Trophoblast cell (in vitro differentiated cells and primary cell): ENCODE results near the gene FOXO6.
A peak's percentile ranks its signal among the peaks of the same experiment; 100 is the strongest.

Source experiments
- DNase-seq, 2 donors: peaks; one replicate each; pipeline ENCODE4 v3.0.0-alpha.2; 2016
- H2AFZ ChIP-seq: 2 replicates; pipeline ENCODE4 v1.6.1; 2013; ENCODE audit warnings: low read length, moderate library complexity, mild to moderate bottlenecking; ENCODE audit not compliant: insufficient read depth, poor library complexity
- H2AK5ac ChIP-seq: 2 replicates; pipeline ENCODE4 v1.6.1; 2013; ENCODE audit warnings: mild to moderate bottlenecking, low read length
- H2BK120ac ChIP-seq: 2 replicates; pipeline ENCODE4 v1.6.1; 2013; ENCODE audit warnings: low read length, mild to moderate bottlenecking, moderate library complexity; ENCODE audit not compliant: insufficient read depth, poor library complexity
- H2BK12ac ChIP-seq: 2 replicates; pipeline ENCODE4 v1.6.1; 2013; ENCODE audit warnings: mild to moderate bottlenecking, low read length, moderate library complexity
- H2BK5ac ChIP-seq: 2 replicates; pipeline ENCODE4 v1.6.1; 2013; ENCODE audit warnings: low read length, low read depth, moderate library complexity, mild to moderate bottlenecking; ENCODE audit not compliant: poor library complexity
- H3K14ac ChIP-seq: 2 replicates; pipeline ENCODE4 v1.6.1; 2013; ENCODE audit warnings: mild to moderate bottlenecking, low read length
- H3K18ac ChIP-seq: 2 replicates; pipeline ENCODE4 v1.6.1; 2013; ENCODE audit warnings: mild to moderate bottlenecking, low read length
- H3K23ac ChIP-seq: 2 replicates; pipeline ENCODE4 v1.6.1; 2013; ENCODE audit warnings: low read length
- H3K27ac ChIP-seq: 2 replicates; pipeline ENCODE4 v1.5.1; 2013; ENCODE audit warnings: low read depth, mild to moderate bottlenecking, inconsistent platforms, low read length, moderate library complexity
- H3K27me3 ChIP-seq: 2 replicates; pipeline ENCODE4 v1.6.1; 2013; ENCODE audit warnings: inconsistent platforms, mild to moderate bottlenecking, low read length, moderate library complexity; ENCODE audit not compliant: insufficient read depth
- H3K36me3 ChIP-seq, 2 experiments: 1 replicate in 1 of 2; 2 replicates in 1 of 2; pipeline ENCODE4 v1.6.1; 2013; ENCODE audit warnings: low read length in 2 of 2, mild to moderate bottlenecking in 2 of 2, moderate library complexity in 1 of 2; ENCODE audit not compliant: insufficient read depth in 2 of 2, control insufficient read depth in 1 of 2
- H3K4ac ChIP-seq: 2 replicates; pipeline ENCODE4 v1.6.1; 2013; ENCODE audit warnings: low read depth, mild to moderate bottlenecking, low read length, moderate library complexity
- H3K4me1 ChIP-seq, 2 experiments: 1 replicate in 1 of 2; 2 replicates in 1 of 2; pipeline ENCODE4 v1.6.1; 2013; ENCODE audit warnings: low read length in 2 of 2, mild to moderate bottlenecking in 2 of 2, moderate library complexity in 1 of 2; ENCODE audit not compliant: insufficient read depth in 2 of 2, control insufficient read depth in 1 of 2
- H3K4me2 ChIP-seq: 2 replicates; pipeline ENCODE4 v1.6.1; 2013; ENCODE audit warnings: inconsistent platforms, mild to moderate bottlenecking, low read length, moderate library complexity
- H3K4me3 ChIP-seq: 2 replicates; pipeline ENCODE4 v1.5.1; 2013; ENCODE audit warnings: mild to moderate bottlenecking, low read depth, low read length, inconsistent platforms
- H3K79me1 ChIP-seq: one replicate; pipeline ENCODE4 v1.6.1; 2013; ENCODE audit warnings: low read length
- H3K79me2 ChIP-seq: 2 replicates; pipeline ENCODE4 v1.6.1; 2013; ENCODE audit warnings: low read length, mild to moderate bottlenecking; ENCODE audit not compliant: control insufficient read depth, insufficient read depth, poor library complexity
- H3K9ac ChIP-seq: 2 replicates; pipeline ENCODE4 v1.6.1; 2013; ENCODE audit warnings: mild to moderate bottlenecking, low read length
- H3K9me3 ChIP-seq: 2 replicates; pipeline ENCODE4 v1.6.1; 2013; ENCODE audit warnings: low read depth, mild to moderate bottlenecking, control low read depth, inconsistent platforms, low read length; ENCODE audit not compliant: insufficient read depth
- H4K12ac ChIP-seq: 2 replicates; pipeline ENCODE4 v1.6.1; 2013; ENCODE audit warnings: low read depth, mild to moderate bottlenecking, low read length, moderate library complexity
- H4K8ac ChIP-seq: 2 replicates; pipeline ENCODE4 v1.6.1; 2013; ENCODE audit warnings: low read depth, mild to moderate bottlenecking, low read length, moderate library complexity
- H4K91ac ChIP-seq: one replicate; pipeline ENCODE4 v1.6.1; 2013; ENCODE audit warnings: low read depth, mild to moderate bottlenecking, low read length, moderate library complexity
- WGBS: extraction: QIAGEN DNeasy Blood & Tissue Kit; methylation state at CpG from one replicate; pipeline ENCODE4 v1.1.7; 2013; ENCODE audit warnings: missing lambda C conversion rate; ENCODE audit not compliant: insufficient read length, insufficient coverage; ENCODE audit errors: extremely low coverage; 5-methylcytosine and 5-hydroxymethylcytosine counted together

The FOXO6 gene

GRCh38 chr1:41362749-41363590, 1.7 kb downstream of the FOXO6 start:
- H2AFZ ChIP-seq = no peak overlapping the region
- DNase-seq = no peak
- peak overlapping the region; percentile 4 for H3K4ac ChIP-seq
- no peak overlapping the region for H3K18ac ChIP-seq
- H2BK12ac ChIP-seq = no peak overlapping the region
- H3K9me3 ChIP-seq = peaks cover 3% of the 10 kb centered on the region
- H3K23ac ChIP-seq = no peak overlapping the region
- H3K27ac ChIP-seq = peak overlapping the region; percentile 15
- H3K9ac ChIP-seq = no peak overlapping the region
- no peak overlapping the region for H2BK120ac ChIP-seq
- peaks cover 26% of the 10 kb centered on the region for H3K79me1 ChIP-seq
- no peak overlapping the region for H4K8ac ChIP-seq
- peaks cover 37 to 55% of the 10 kb centered on the region in 2 experiments for H3K4me1 ChIP-seq
- H3K4me3 ChIP-seq = peak overlapping the region; percentile 45
- H4K12ac ChIP-seq = no peak overlapping the region
- H2AK5ac ChIP-seq = no peak overlapping the region
- WGBS = no CpG with 5 or more reads among the region's 8 CpGs
- no peak overlapping the region for H2BK5ac ChIP-seq
- H3K79me2 ChIP-seq = peaks cover 6% of the 10 kb centered on the region
- no peaks in the 10 kb centered on the region for H3K36me3 ChIP-seq
- H4K91ac ChIP-seq = no peak overlapping the region
- no peak overlapping the region for H3K14ac ChIP-seq
- H3K4me2 ChIP-seq = peak overlapping the region; percentile 84
- peaks cover 16% of the 10 kb centered on the region for H3K27me3 ChIP-seq

- Histone ChIP-seq H2AFZ (no peak overlapping the region), H3K27me3 (peaks cover 16% of the 10 kb centered on the region), H3K4me1 (peaks cover 29 to 48% of the 10 kb centered on the region in 2 experiments), H3K18ac (no peak overlapping the region), H3K4ac (no peak overlapping the region), H3K4me3 (peak overlapping the region; percentile 45), H3K27ac (no peak overlapping the region), H3K79me1 (peaks cover 23% of the 10 kb centered on the region), H4K12ac (no peak overlapping the region), H3K9me3 (peaks cover 3% of the 10 kb centered on the region), H4K91ac (no peak overlapping the region), H3K79me2 (peaks cover 6% of the 10 kb centered on the region), H3K4me2 (no peak overlapping the region), H2BK5ac (no peak overlapping the region), H2BK120ac (no peak overlapping the region), H2BK12ac (no peak overlapping the region), H3K36me3 (no peaks in the 10 kb centered on the region), H4K8ac (peak overlapping the region; percentile 27), H3K9ac (no peak overlapping the region), H2AK5ac (no peak overlapping the region), H3K23ac (no peak overlapping the region), H3K14ac (no peak overlapping the region)
- WGBS = no CpG with 5 or more reads among the region's 4 CpGs
- DNase-seq = no peak
These were observed 2.5 kb downstream of the FOXO6 start for GRCh38 chr1:41363591-41364320.

- no CpG with 5 or more reads among the region's 10 CpGs for WGBS
These were observed 3.4 kb downstream of the FOXO6 start for GRCh38 chr1:41364442-41365319.

GRCh38 chr1:41365320-41365633, 4.0 kb downstream of the FOXO6 start:
- Histone ChIP-seq H3K4ac (no peak overlapping the region), H3K4me1 (peaks cover 23 to 44% of the 10 kb centered on the region in 2 experiments), H3K4me3 (no peak overlapping the region), H2BK5ac (no peak overlapping the region), H2BK120ac (no peak overlapping the region), H3K79me2 (peaks cover 6% of the 10 kb centered on the region), H4K8ac (no peak overlapping the region), H3K36me3 (peaks cover 3 to 4% of the 10 kb centered on the region in 2 experiments), H3K9ac (no peak overlapping the region), H2AFZ (no peak overlapping the region), H4K12ac (no peak overlapping the region), H3K9me3 (peaks cover 3% of the 10 kb centered on the region), H3K27me3 (peaks cover 16% of the 10 kb centered on the region), H3K4me2 (no peak overlapping the region), H3K18ac (no peak overlapping the region), H3K79me1 (peaks cover 21% of the 10 kb centered on the region), H2AK5ac (no peak overlapping the region), H3K14ac (no peak overlapping the region), H4K91ac (no peak overlapping the region), H2BK12ac (no peak overlapping the region), H3K23ac (no peak overlapping the region), H3K27ac (no peak overlapping the region)
- DNase-seq = no peak

More at GRCh38 chr1:41364442-41365319, 3.4 kb downstream of the FOXO6 start:
- no peak overlapping the region for H3K4me3 ChIP-seq
- peaks cover 16% of the 10 kb centered on the region for H3K27me3 ChIP-seq
- H3K4me1 ChIP-seq = peaks cover 25 to 47% of the 10 kb centered on the region in 2 experiments
- H4K8ac ChIP-seq = no peak overlapping the region
- H3K79me1 ChIP-seq = peaks cover 21% of the 10 kb centered on the region
- no peak overlapping the region for H3K9ac ChIP-seq
- H3K18ac ChIP-seq = no peak overlapping the region
- no peak overlapping the region for H3K23ac ChIP-seq
- H3K27ac ChIP-seq = no peak overlapping the region
- no peak overlapping the region for H2BK5ac ChIP-seq
- H4K12ac ChIP-seq = no peak overlapping the region
- no peak overlapping the region for H2AFZ ChIP-seq
- no peak overlapping the region for H2BK120ac ChIP-seq
- H2AK5ac ChIP-seq = peak overlapping the region; percentile 34
- H3K36me3 ChIP-seq = peaks cover 3 to 4% of the 10 kb centered on the region in 2 experiments
- H4K91ac ChIP-seq = peak overlapping the region; percentile 4
- H3K14ac ChIP-seq = no peak overlapping the region
- H3K79me2 ChIP-seq = peaks cover 6% of the 10 kb centered on the region
- no peak overlapping the region for H3K4ac ChIP-seq
- H3K9me3 ChIP-seq = peaks cover 3% of the 10 kb centered on the region
- no peak overlapping the region for H3K4me2 ChIP-seq
- no peak for DNase-seq
- H2BK12ac ChIP-seq = no peak overlapping the region
